K562 (cell line): ENCODE measurements around the gene ZNF581. TPM values are rescaled to one million over a fixed set of nuclear protein-coding genes. Genes with fewer than 3 reads are reported as not detected.

ENCODE experiments used
- ATAC-seq: fragments of 200-7000 bp; cut with Tn5 transposase; 3 replicates; pipeline ENCODE4 v1.9.1; 2020; ENCODE audit warnings: moderate library complexity
- BruUV-seq: library from RNA; stranded (reverse); fragments of 400-500 nt; replicated peaks from 2 replicates; lab custom pipeline; 2021; lab: Mats Ljungman, UMichigan
- CTCF ChIA-PET: fragments of 300-600 bp; formaldehyde crosslinking; extraction: SDS; loops from one replicate; lab custom pipeline; 2021; ENCODE audit warnings: low intra/inter-chr PET ratio; lab: Yijun Ruan, JAX
- POLR2A ChIA-PET: fragments of 300-600, 350-650 bp; sonication (Branson Sonifier 250); formaldehyde crosslinking; extraction: SDS; loops from one replicate; lab custom pipeline; 2021; ENCODE audit warnings: antibody characterized with exemption, inconsistent platforms; lab: Yijun Ruan, JAX
- DNase-seq, 4 experiments: peaks; one replicate each; pipeline versions ENCODE4 v3.0.0 to v3.0.0-alpha.2; 2011 to 2018; ENCODE audit warnings: low spot score in 3 of 4, mixed read lengths in 3 of 4; ENCODE audit errors: extremely low read depth in 1 of 4
- FAIRE-seq: peaks from 2 replicates; lab custom pipeline; 2011; peaks lifted over from hg19 to GRCh38; lab: Jason Lieb, UNC
- H2AFZ ChIP-seq: 2 replicates; pipeline ENCODE4 v1.6.0; 2011; ENCODE audit warnings: low read depth, low read length, control low read depth, inconsistent platforms
- H3K27ac ChIP-seq: fragments of 200-600 bp; 3 replicates; pipeline ENCODE4 v1.8.0; 2011; ENCODE audit warnings: low read depth, mild to moderate bottlenecking, control low read depth, inconsistent platforms, low read length, moderate library complexity, mixed read lengths; ENCODE audit errors: extremely low read depth
- H3K27me3 ChIP-seq, 2 experiments: fragments of 300-600 bp in 1 of 2; 2 replicates in 1 of 2; 3 replicates in 1 of 2; pipeline versions ENCODE4 v1.6.0 to v1.8.0; 2011; ENCODE audit warnings: inconsistent platforms in 2 of 2, low read length in 2 of 2, mild to moderate bottlenecking in 1 of 2, mixed read lengths in 1 of 2, moderate library complexity in 1 of 2; ENCODE audit not compliant: control insufficient read depth in 2 of 2, insufficient read depth in 2 of 2
- H3K36me3 ChIP-seq: fragments of 300-600 bp; 3 replicates; pipeline ENCODE4 v1.8.0; 2011; ENCODE audit warnings: mild to moderate bottlenecking, low read length, inconsistent platforms; ENCODE audit not compliant: control insufficient read depth, insufficient read depth
- H3K4me1 ChIP-seq, 2 experiments: fragments of 200-600 bp in 1 of 2; replicated peaks in 1 of 2; 2 replicates in 1 of 2; 3 replicates in 1 of 2; pipeline versions ENCODE4 v1.5.1 to v1.8.0; 2011; ENCODE audit warnings: inconsistent platforms in 2 of 2, low read length in 2 of 2, mild to moderate bottlenecking in 1 of 2, mixed read lengths in 1 of 2, moderate library complexity in 1 of 2; ENCODE audit not compliant: control insufficient read depth in 2 of 2, insufficient read depth in 2 of 2
- H3K4me2 ChIP-seq: 2 replicates; pipeline ENCODE4 v1.6.1; 2011; ENCODE audit warnings: low read length, control low read depth, inconsistent platforms, mixed read lengths; ENCODE audit not compliant: insufficient read depth
- H3K4me3 ChIP-seq: fragments of 200-600 bp; sonication (generic), shearing (Covaris generic); 2 replicates; pipeline ENCODE4 v1.5.1; 2016; ENCODE audit warnings: control low read depth, inconsistent platforms
- H3K79me2 ChIP-seq: fragments of 200-600 bp; 3 replicates; pipeline ENCODE4 v1.8.0; 2011; ENCODE audit warnings: low read length, inconsistent platforms; ENCODE audit not compliant: control insufficient read depth, insufficient read depth
- H3K9ac ChIP-seq, 2 experiments: 2 replicates each; pipeline versions ENCODE4 v1.6.0 to v1.6.1; 2011; ENCODE audit warnings: low read depth in 2 of 2, low read length in 2 of 2, control low read depth in 1 of 2, inconsistent platforms in 1 of 2, mild to moderate bottlenecking in 1 of 2, mixed read lengths in 1 of 2; ENCODE audit not compliant: insufficient read depth in 1 of 2
- H3K9me1 ChIP-seq: one replicate; pipeline ENCODE4 v1.6.0; 2011; ENCODE audit warnings: inconsistent platforms, mild to moderate bottlenecking, low read length, moderate library complexity; ENCODE audit not compliant: control insufficient read depth, insufficient read depth
- H3K9me3 ChIP-seq: replicated peaks from 2 replicates; pipeline ENCODE4 v1.5.1; 2011; ENCODE audit warnings: low read depth, low read length, inconsistent platforms; ENCODE audit not compliant: control insufficient read depth, insufficient read depth
- H4K20me1 ChIP-seq: replicated peaks from 2 replicates; pipeline ENCODE4 v1.6.1; 2011; ENCODE audit warnings: low read length, inconsistent platforms, mixed read lengths; ENCODE audit not compliant: control insufficient read depth, insufficient read depth
- ARID2 ChIP-seq: fragments of 450-650 bp; IDR thresholded peaks from 2 replicates; pipeline ENCODE4 v1.6.1; 2017; ENCODE audit warnings: antibody characterized with exemption, mild to moderate bottlenecking
- CBX1 ChIP-seq: sonication (generic); IDR thresholded peaks from 2 replicates; pipeline ENCODE4 v1.6.1; 2016; ENCODE audit warnings: antibody characterized with exemption, low read depth, mild to moderate bottlenecking
- CREB3 ChIP-seq: fragments of 450-650 bp; conservative IDR thresholded peaks from 2 replicates; pipeline ENCODE4 v1.6.1; 2016; ENCODE audit warnings: missing genetic modification characterization, low read depth, mild to moderate bottlenecking, missing compliant biosample characterization, moderate library complexity
- DACH1 ChIP-seq: fragments of 450-650 bp; IDR thresholded peaks from 2 replicates; pipeline ENCODE4 v1.6.1; 2018; ENCODE audit not compliant: partially characterized antibody
- GATAD2A ChIP-seq: fragments of 450-650 bp; IDR thresholded peaks from 2 replicates; pipeline ENCODE4 v1.6.1; 2017
- MEF2D ChIP-seq: conservative IDR thresholded peaks from 2 replicates; pipeline ENCODE4 v1.6.1; 2016; ENCODE audit warnings: low read depth, missing genetic modification characterization, missing compliant biosample characterization
- MTA3 ChIP-seq: fragments of 450-650 bp; formaldehyde crosslinking; IDR thresholded peaks from 2 replicates; pipeline ENCODE4 v1.6.1; 2017; ENCODE audit warnings: mild to moderate bottlenecking, borderline replicate concordance
- NR2C2 ChIP-seq, 2 experiments: fragments of 200-800 bp in 1 of 2; sonication (Bioruptor generic) in 1 of 2; sonication (generic) in 1 of 2; formaldehyde crosslinking in 1 of 2; IDR thresholded peaks; 2 replicates each; pipeline versions ENCODE4 v1.6.1 to v1.8.0; 2016 to 2022; ENCODE audit warnings: mild to moderate bottlenecking in 1 of 2, missing compliant biosample characterization in 1 of 2, missing genetic modification characterization in 1 of 2, missing genetic modification reagents in 1 of 2
- NR2F6 ChIP-seq: fragments of 450-650 bp; formaldehyde crosslinking; IDR thresholded peaks from 2 replicates; pipeline ENCODE4 v1.4.0; 2020; ENCODE audit warnings: mild to moderate bottlenecking
- PRPF4 ChIP-seq: fragments of 200-400 bp; formaldehyde crosslinking; IDR thresholded peaks from one replicate; pipeline ENCODE4 v1.6.1; 2017; ENCODE audit warnings: low read length, low read depth, mild to moderate bottlenecking; ENCODE audit not compliant: insufficient read depth, poor library complexity, severe bottlenecking
- RHOXF2B ChIP-seq: fragments of 250-450 bp; sonication (Bioruptor Pico); conservative IDR thresholded peaks from 2 replicates; pipeline ENCODE4 v1.5.1; 2021
- ZNF384 ChIP-seq: IDR thresholded peaks from 2 replicates; pipeline ENCODE4 v1.6.1; 2012; ENCODE audit warnings: low read depth, low read length, improper control_type of control experiment
- ZNF408 ChIP-seq: fragments of 250-450 bp; sonication (Bioruptor Pico); IDR thresholded peaks from 2 replicates; pipeline ENCODE4 v1.4.0; 2020; ENCODE audit warnings: low read depth, mild to moderate bottlenecking, moderate library complexity
- ZNF445 ChIP-seq: fragments of 250-450 bp; sonication (Bioruptor Pico); IDR thresholded peaks from 2 replicates; pipeline ENCODE4 v1.4.0; 2020; ENCODE audit warnings: low read depth, mild to moderate bottlenecking, moderate library complexity
- ZNF586 ChIP-seq: fragments of 450-650 bp; formaldehyde crosslinking; conservative IDR thresholded peaks from 2 replicates; pipeline ENCODE4 v1.4.0; 2020; ENCODE audit warnings: mild to moderate bottlenecking, moderate library complexity
- ZNF764 ChIP-seq: fragments of 250-450 bp; sonication (Bioruptor Pico); IDR thresholded peaks from 2 replicates; pipeline ENCODE4 v1.4.0; 2020; ENCODE audit warnings: low read depth, mild to moderate bottlenecking, moderate library complexity
- ZNF79 ChIP-seq: fragments of 250-450 bp; sonication (Bioruptor Pico); IDR thresholded peaks from 2 replicates; pipeline ENCODE4 v1.4.0; 2020; ENCODE audit warnings: low read depth, mild to moderate bottlenecking, moderate library complexity
- WGBS: fragments of 100-300 bp; shearing (Covaris generic); methylation state at CpG from one replicate; pipeline ENCODE4 v1.1.6; 2016; ENCODE audit warnings: low coverage, mixed read lengths; ENCODE audit not compliant: insufficient coverage; ENCODE audit errors: missing lambda C conversion rate; 5-methylcytosine and 5-hydroxymethylcytosine counted together
- in situ Hi-C: fragments of 300-500 bp; cut with MboI; formaldehyde crosslinking; loops from 4 replicates; pipeline ENCODE4 v1.15.0; 2018; ENCODE audit warnings: inconsistent platforms, mixed read lengths
- intact Hi-C: fragments of 100-400 bp; cut with micrococcal nuclease; formaldehyde crosslinking; loops from 2 replicates; pipeline ENCODE4 v1.14.2; 2022
- polyA plus RNA-seq, 8 experiments: library from polyadenylated mRNA; depleted of rRNA in 4 of 8; stranded (reverse) in 5 of 8; unstranded in 3 of 8; fragments of >200 nt; fragmentation: Nextera tagmentation in 2 of 8; fragmentation: Illumina TruSeq in 1 of 8; extraction: Ambion mirVana in 2 of 8; extraction: Trizol in 1 of 8; gene quantifications; 2 replicates each; pipeline versions ENCODE4 v1.2.1 to v1.2.3, GENCODE V29; 2011 to 2014; ENCODE audit warnings: inconsistent platforms in 1 of 8, missing spikeins in 1 of 8
- total RNA-seq, 7 experiments: library from RNA; depleted of rRNA in 6 of 7; stranded (reverse); fragments of >200 nt in 6 of 7; fragmentation: Illumina TruSeq in 2 of 7; extraction: Trizol in 2 of 7; gene quantifications; 2 replicates each; pipeline versions ENCODE4 v1.2.1 to v1.2.3, GENCODE V29; 2011 to 2021; ENCODE audit warnings: low replicate concordance in 1 of 7
- TF ChIP-seq, protein P1 (sequence below), 2 experiments: fragments of 450-650 bp in 1 of 2; sonication (generic) in 1 of 2; formaldehyde crosslinking in 1 of 2; IDR thresholded peaks in 1 of 2; conservative IDR thresholded peaks in 1 of 2; 2 replicates each; pipeline versions ENCODE4 v1.6.1 to v1.8.1; 2016 to 2023; ENCODE audit warnings: mild to moderate bottlenecking in 2 of 2, moderate library complexity in 2 of 2, inconsistent platforms in 1 of 2, missing genetic modification reagents in 1 of 2
- TF ChIP-seq, protein P2 (sequence below): fragments of 450-650 bp; formaldehyde crosslinking; IDR thresholded peaks from 2 replicates; pipeline ENCODE4 v1.4.0; 2020; ENCODE audit warnings: mild to moderate bottlenecking, moderate library complexity

ZNF581 gene
- total and polyA plus RNA-seq, 9 of the 15 experiments (the other 6 are each of a cell fraction or from before 2014, with no cell fraction given) = 2.4 to 39.4 (median 15.4) TPM

GRCh38 chr19:55654323-55654867 lies 10.9 kb downstream of the ZNF581 start:
- ChIA-PET POLR2A (interaction anchor here (0.5 to 1.6 kb wide), 26 partner anchors 9 to 514 kb away, joined by 3 to 11 read pairs (median 3); partner anchors contain the start of genes FIZ1, NAT14, UBE2S and ZNF581), CTCF (interaction anchor here (0.7 to 2.8 kb wide), 6 partner anchors 10 to 138 kb away, joined by 3 to 27 read pairs (median 5); partner anchors contain the start of gene ZNF580)
- Histone ChIP-seq H3K27ac (peak overlapping the region; percentile 100), H3K4me1 (peaks cover 22 to 59% of the 10 kb centered on the region in 2 experiments; a peak in 4 of 5 replicates), H3K9me1 (peaks cover 6% of the 10 kb centered on the region), H3K4me2 (peak overlapping the region; percentile 99), H3K4me3 (peak overlapping the region; percentile 70), H4K20me1 (peaks cover 35% of the 10 kb centered on the region), H3K27me3 (no peaks in the 10 kb centered on the region), H3K9me3 (no peaks in the 10 kb centered on the region), H3K36me3 (peaks cover 64% of the 10 kb centered on the region), H3K9ac (peak overlapping the region; percentile 99), H2AFZ (peak overlapping the region; percentile 97), H3K79me2 (peaks cover 52% of the 10 kb centered on the region)
- BruUV-seq = no TSS peak
- FAIRE-seq (peak; percentile 100), ATAC-seq (peak; percentile 91), DNase-seq (peak; percentile 71 to 99 (median 82))
- in situ Hi-C loops (no loop called here), intact Hi-C loops (no loop called here)
- under 1% methylated on average over 41 of the region's 52 CpGs for WGBS
- TF ChIP-seq ZNF445 (no peak), GATAD2A (peak; percentile 94), NR2C2 (CRISPR knock-in tag; IDR thresholded peaks at IDR 0.05) (no peak), NR2C2 (tag; IDR thresholded peaks at IDR 0.05) (no peak), DACH1 (no peak), NR2F6 (no peak), ZNF764 (CRISPR knock-in tag) (no peak), MTA3 (no peak), RHOXF2B (CRISPR knock-in tag) (no peak), ZNF384 (no peak), ARID2 (0 out of 2 replicates have a peak, but pooled peaks have one; percentile 2), ZNF408 (no peak), ZNF586 (CRISPR knock-in tag) (no peak), CBX1 (peak; percentile 62; the same call in 1 of the 2 replicates), ZNF79 (CRISPR knock-in tag) (no peak), PRPF4 (no peak), MEF2D (tag) (no peak), CREB3 (tag) (no peak)
- TF ChIP-seq, protein P1, sequence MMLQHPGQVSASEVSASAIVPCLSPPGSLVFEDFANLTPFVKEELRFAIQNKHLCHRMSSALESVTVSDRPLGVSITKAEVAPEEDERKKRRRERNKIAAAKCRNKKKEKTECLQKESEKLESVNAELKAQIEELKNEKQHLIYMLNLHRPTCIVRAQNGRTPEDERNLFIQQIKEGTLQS (IDR thresholded peaks at IDR 0.05) = no peak
- TF ChIP-seq, protein P1 (CRISPR knock-in tag; conservative IDR thresholded peaks at IDR 0.05) = peak; percentile 50; the same call in 1 of the 2 replicates
- TF ChIP-seq, protein P2, sequence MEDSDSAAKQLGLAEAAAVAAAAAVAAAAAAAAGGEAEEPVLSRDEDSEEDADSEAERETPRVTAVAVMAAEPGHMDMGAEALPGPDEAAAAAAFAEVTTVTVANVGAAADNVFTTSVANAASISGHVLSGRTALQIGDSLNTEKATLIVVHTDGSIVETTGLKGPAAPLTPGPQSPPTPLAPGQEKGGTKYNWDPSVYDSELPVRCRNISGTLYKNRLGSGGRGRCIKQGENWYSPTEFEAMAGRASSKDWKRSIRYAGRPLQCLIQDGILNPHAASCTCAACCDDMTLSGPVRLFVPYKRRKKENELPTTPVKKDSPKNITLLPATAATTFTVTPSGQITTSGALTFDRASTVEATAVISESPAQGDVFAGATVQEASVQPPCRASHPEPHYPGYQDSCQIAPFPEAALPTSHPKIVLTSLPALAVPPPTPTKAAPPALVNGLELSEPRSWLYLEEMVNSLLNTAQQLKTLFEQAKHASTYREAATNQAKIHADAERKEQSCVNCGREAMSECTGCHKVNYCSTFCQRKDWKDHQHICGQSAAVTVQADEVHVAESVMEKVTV (CRISPR knock-in tag) = peak; percentile 100
